ENCODE data around the gene KCNIP1. TPM values are rescaled to one million over a fixed set of nuclear protein-coding genes. Genes with fewer than 3 reads are reported as not detected.
"Not testable (repeated sequence)": the region's sequence is repeated elsewhere in the genome, so short reads cannot be mapped to it uniquely, and the experiment has no call there.

KCNIP1 gene
- total RNA-seq, 4 donors from 2014 or later = not detected

- Histone ChIP-seq H3K36me3 (no peaks in the 10 kb centered on the region), H3K4me3 (no peak overlapping the region), H3K27ac (no peak overlapping the region), H3K9me3 (no peaks in the 10 kb centered on the region), H3K27me3 (no peaks in the 10 kb centered on the region), H3K4me1 (peaks cover 0 to 22% (median 0%) of the 10 kb centered on the region in 4 donors)
- TF ChIP-seq, protein P1, sequence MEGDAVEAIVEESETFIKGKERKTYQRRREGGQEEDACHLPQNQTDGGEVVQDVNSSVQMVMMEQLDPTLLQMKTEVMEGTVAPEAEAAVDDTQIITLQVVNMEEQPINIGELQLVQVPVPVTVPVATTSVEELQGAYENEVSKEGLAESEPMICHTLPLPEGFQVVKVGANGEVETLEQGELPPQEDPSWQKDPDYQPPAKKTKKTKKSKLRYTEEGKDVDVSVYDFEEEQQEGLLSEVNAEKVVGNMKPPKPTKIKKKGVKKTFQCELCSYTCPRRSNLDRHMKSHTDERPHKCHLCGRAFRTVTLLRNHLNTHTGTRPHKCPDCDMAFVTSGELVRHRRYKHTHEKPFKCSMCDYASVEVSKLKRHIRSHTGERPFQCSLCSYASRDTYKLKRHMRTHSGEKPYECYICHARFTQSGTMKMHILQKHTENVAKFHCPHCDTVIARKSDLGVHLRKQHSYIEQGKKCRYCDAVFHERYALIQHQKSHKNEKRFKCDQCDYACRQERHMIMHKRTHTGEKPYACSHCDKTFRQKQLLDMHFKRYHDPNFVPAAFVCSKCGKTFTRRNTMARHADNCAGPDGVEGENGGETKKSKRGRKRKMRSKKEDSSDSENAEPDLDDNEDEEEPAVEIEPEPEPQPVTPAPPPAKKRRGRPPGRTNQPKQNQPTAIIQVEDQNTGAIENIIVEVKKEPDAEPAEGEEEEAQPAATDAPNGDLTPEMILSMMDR (IDR thresholded peaks at IDR 0.05) = no peak
- no peak for TF ChIP-seq POLR2A (IDR thresholded peaks at IDR 0.05)
- DNase-seq = no peak
These were observed 249.5 kb downstream of the KCNIP1 start for GRCh38 chr5:170753311-170753710.

DNA sequence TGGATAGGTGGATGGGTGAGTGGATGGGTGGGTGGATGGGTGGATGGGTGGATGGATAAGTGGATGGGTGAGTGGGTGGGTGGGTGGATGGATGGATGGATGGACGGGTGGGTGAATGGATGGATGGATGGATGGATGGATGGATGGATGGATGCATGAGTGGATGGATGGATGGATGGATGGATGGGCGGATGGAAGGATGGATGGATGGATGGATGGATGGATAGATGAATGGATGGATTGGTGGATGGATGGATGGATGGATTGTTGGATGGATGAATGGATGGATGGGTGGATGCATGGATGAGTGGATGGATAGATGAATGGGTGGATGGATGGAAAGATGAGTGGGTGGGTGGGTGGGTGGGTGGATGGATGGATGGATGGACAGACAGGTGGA lies 250.7 kb downstream of the KCNIP1 start:
- H3K9me3 ChIP-seq, H3K27me3 ChIP-seq, H3K36me3 ChIP-seq, H3K27ac ChIP-seq, H3K4me3 ChIP-seq, DNase-seq: not testable (repeated sequence)
- H3K4me1 ChIP-seq = peaks cover 0 to 25% (median 0%) of the 10 kb centered on the region in 4 donors

DNA sequence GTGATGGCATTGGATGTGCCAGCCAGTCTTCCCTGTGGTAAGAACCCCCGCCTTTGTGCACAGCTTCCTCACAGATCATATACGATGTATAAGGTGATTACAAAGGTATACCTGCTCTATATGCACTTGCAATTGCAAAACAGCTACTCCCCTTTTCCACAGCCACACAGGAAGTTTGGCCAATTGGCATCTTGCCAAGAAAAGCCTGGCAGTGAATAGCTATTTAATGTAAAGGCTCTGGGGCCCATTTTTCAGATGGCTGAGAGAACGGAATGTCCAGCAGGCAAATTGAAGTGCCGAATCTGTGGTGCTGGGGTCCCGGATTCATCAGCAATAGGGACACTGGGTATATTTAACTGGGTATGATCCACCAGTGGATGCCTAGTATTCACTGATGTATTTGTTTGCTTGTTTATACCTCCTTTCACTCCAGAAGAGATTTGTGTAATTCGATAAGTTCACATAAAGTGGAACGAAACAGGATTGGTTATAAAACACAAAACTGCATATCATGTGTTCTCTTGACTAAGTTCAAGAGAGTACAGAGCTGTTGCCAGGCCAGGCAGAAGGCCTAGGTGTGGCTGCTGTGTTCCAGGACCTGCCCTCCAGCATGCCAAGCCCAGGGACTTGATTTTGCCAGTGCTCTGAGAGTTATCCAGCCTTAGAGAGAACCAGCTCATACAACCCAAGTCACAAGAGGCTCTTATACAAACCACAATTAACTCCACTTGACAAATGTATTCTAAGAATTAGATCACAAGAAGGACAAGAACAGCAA lies 252.0 kb downstream of the KCNIP1 start:
- Histone ChIP-seq H3K27me3 (no peaks in the 10 kb centered on the region), H3K27ac (peak overlapping the region in 3 of 4 donors; percentile 13 to 54 (median 30)), H3K4me3 (no peak overlapping the region), H3K9me3 (no peaks in the 10 kb centered on the region), H3K36me3 (no peaks in the 10 kb centered on the region), H3K4me1 (peaks cover 0 to 25% (median 0%) of the 10 kb centered on the region in 4 donors)
- DNase-seq = peak in 1 of 3 donors; percentile 51
- TF ChIP-seq, protein P1 (IDR thresholded peaks at IDR 0.05) = no peak
- TF ChIP-seq POLR2A (IDR thresholded peaks at IDR 0.05) = no peak

- H3K4me1 ChIP-seq = peaks cover 0 to 25% (median 0%) of the 10 kb centered on the region in 4 donors
- H3K27ac ChIP-seq = peak overlapping the region in 3 of 4 donors; percentile 13 to 54 (median 25)
- H3K9me3 ChIP-seq = no peaks in the 10 kb centered on the region
- no peak for DNase-seq
- TF ChIP-seq, protein P1 (IDR thresholded peaks at IDR 0.05) = no peak
- no peak for TF ChIP-seq POLR2A (IDR thresholded peaks at IDR 0.05)
- H3K36me3 ChIP-seq = no peaks in the 10 kb centered on the region
- no peak overlapping the region for H3K4me3 ChIP-seq
- no peaks in the 10 kb centered on the region for H3K27me3 ChIP-seq
These were observed 252.9 kb downstream of the KCNIP1 start for GRCh38 chr5:170756691-170757090.

DNA sequence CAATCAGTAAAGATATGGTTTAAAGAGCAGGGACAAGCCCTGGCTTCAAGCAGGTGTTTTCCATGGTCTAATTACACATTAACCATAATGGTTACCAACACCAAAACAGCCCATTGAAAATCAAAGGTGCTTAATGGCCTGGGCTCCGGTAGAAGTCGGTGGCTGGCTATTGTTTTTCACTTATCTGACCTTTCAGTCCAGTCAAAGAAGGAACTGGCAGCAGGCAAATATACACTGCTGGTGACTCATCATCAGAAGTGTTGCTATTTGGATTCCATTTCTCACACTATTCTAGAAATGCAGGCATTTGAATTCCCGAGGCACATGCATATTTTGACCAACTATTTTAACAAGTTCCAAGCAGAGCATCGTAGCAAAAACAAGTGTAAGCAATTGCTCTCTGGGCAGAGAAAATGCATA lies 253.4 kb downstream of the KCNIP1 start:
- Histone ChIP-seq H3K27me3 (no peaks in the 10 kb centered on the region), H3K36me3 (no peaks in the 10 kb centered on the region), H3K4me1 (peaks cover 0 to 25% (median 0%) of the 10 kb centered on the region in 4 donors), H3K27ac (peak overlapping the region in 2 of 4 donors; percentile 25 to 54), H3K4me3 (no peak overlapping the region), H3K9me3 (no peaks in the 10 kb centered on the region)
- DNase-seq = no peak
- TF ChIP-seq, protein P1 (IDR thresholded peaks at IDR 0.05) = no peak
- TF ChIP-seq POLR2A (IDR thresholded peaks at IDR 0.05) = no peak

DNA sequence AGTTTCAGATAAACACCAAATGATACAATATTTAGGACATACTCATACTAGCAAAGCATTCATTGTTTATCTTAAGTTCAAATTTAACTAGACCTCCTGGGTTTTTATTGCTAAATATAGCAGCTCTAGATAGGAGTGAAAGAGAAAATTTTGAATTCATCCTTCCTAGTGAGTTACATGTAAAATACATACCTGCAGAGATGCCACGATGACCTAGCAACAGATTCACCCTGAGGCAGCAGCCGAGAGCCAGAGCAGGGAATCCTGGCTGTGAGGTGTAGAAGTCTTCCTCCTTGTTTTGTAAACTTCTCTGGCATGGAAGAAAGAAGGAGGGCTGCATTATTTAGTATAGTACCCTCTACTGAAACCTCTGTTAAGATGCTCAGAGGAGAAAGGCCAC lies 253.8 kb downstream of the KCNIP1 start:
- no peak for DNase-seq
- H3K27ac ChIP-seq = peak overlapping the region in 2 of 4 donors; percentile 25 to 54
- H3K9me3 ChIP-seq = no peaks in the 10 kb centered on the region
- no peaks in the 10 kb centered on the region for H3K36me3 ChIP-seq
- TF ChIP-seq POLR2A (IDR thresholded peaks at IDR 0.05) = no peak
- TF ChIP-seq, protein P1 (IDR thresholded peaks at IDR 0.05) = no peak
- peaks cover 0 to 25% (median 0%) of the 10 kb centered on the region in 4 donors for H3K4me1 ChIP-seq
- H3K27me3 ChIP-seq = no peaks in the 10 kb centered on the region
- no peak overlapping the region for H3K4me3 ChIP-seq
